Measurements from ENCODE around the gene TRAK2.

Gene TRAK2

DNA sequence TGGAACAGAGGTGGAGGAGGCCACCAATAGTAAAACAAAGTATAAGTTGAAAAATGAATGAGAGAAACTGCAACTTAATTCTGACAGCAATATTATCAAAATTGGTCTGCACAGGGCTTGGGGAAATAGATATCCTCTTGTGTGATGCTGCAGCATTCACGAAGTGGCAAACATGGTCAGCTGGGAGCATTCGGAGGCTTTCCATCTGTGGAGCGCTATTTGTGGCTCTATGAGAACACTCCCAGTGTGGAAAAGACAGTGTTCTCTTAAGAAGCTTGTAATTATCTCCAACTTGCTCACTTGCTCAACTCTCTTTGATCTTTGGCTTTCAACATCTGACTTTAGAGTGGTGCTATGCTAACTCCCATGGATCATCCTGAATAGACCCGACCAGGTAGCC is 91.0 kb downstream of the TRAK2 start:
- no peak overlapping the region for H3K4me3 ChIP-seq (ENCODE audit: low read depth, low read length)
- no peak for DNase-seq (ENCODE audit: low read depth)
- TF ChIP-seq, protein P1, sequence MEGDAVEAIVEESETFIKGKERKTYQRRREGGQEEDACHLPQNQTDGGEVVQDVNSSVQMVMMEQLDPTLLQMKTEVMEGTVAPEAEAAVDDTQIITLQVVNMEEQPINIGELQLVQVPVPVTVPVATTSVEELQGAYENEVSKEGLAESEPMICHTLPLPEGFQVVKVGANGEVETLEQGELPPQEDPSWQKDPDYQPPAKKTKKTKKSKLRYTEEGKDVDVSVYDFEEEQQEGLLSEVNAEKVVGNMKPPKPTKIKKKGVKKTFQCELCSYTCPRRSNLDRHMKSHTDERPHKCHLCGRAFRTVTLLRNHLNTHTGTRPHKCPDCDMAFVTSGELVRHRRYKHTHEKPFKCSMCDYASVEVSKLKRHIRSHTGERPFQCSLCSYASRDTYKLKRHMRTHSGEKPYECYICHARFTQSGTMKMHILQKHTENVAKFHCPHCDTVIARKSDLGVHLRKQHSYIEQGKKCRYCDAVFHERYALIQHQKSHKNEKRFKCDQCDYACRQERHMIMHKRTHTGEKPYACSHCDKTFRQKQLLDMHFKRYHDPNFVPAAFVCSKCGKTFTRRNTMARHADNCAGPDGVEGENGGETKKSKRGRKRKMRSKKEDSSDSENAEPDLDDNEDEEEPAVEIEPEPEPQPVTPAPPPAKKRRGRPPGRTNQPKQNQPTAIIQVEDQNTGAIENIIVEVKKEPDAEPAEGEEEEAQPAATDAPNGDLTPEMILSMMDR (IDR thresholded peaks at IDR 0.05; ENCODE audit: low read depth, low read length, missing control alignments): no peak

- no peak overlapping the region for H3K4me3 ChIP-seq (ENCODE audit: low read depth, low read length)
- TF ChIP-seq, protein P1 (IDR thresholded peaks at IDR 0.05; ENCODE audit: low read depth, low read length, missing control alignments): no peak
- no peak for DNase-seq (ENCODE audit: low read depth)
These were observed 92.6 kb downstream of the TRAK2 start for GRCh38 chr2:201358684-201359083.

DNA sequence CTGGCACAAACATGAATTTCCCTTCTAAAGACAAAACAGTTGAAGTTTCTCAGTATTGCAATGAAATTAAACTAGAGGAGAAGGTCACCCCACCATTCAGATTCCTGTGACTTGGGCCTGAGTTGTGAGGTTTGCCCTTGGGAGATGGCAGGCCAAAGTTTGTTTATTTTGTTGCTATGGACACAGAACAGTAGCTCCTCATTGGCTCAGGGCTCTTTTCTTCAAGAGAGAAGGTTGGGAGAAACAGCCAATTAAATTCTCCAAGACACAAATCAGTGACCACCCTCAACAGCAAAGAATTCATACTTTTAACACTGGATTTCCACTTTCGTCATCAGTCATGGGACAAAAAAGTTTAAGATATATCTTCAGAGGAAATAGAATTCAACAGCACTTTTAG is 94.0 kb downstream of the TRAK2 start, which contains the start of gene FLACC1:
Gene FLACC1 (minus strand): TSS at position 125 of the 400 bp plus-strand sequence. CDS start 5,941 bp downstream, outside the sequence.
- H3K4me3 ChIP-seq (ENCODE audit: low read depth, low read length): no peak within 1 kb of the TSS
- TF ChIP-seq, protein P1 (IDR thresholded peaks at IDR 0.05; ENCODE audit: low read depth, low read length, missing control alignments): no peak
- no peak for DNase-seq (ENCODE audit: low read depth)

DNA sequence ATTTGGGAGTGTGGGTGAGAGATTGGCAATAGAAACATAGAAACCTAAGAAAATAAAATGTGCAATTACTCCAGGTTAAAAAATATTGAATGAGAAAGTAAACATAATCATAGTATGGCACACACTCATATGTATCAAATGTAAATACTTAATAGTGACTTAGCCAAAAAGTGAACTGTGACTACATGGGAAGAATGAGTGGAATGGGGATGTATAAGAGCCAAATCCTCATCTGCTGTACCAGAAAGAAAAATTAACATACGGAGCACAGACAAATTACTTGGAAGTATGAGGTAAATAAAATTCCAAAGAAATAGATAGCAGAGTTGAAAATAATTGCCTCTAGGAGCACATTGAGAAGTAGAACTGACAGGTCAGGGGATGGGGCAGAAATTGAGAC is 98.1 kb downstream of the TRAK2 start:
- no peak overlapping the region for H3K4me3 ChIP-seq (ENCODE audit: low read depth, low read length)
- TF ChIP-seq, protein P1 (IDR thresholded peaks at IDR 0.05; ENCODE audit: low read depth, low read length, missing control alignments): no peak
- no peak for DNase-seq (ENCODE audit: low read depth)

DNA sequence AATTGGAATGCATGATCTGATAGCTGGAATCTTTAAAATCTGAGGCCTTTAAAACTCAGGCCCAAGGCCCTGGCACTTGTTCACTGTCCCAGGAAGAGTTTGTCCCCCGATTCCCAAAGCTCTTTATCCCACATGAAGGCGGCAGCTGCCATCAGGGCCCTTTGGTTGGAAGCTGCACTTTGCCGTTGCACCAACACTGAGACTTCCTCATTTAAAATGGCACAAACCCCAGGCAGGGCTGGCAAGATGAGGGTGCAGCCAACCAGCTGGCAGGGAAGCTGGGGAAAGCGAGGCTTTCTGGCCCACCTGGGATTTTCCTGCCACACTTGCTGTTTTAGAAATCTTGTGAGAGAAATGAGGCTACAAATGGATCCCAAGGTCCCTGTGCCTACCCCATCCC is 100.4 kb downstream of the TRAK2 start:
- TF ChIP-seq, protein P1 (IDR thresholded peaks at IDR 0.05; ENCODE audit: low read depth, low read length, missing control alignments): no peak
- no peak overlapping the region for H3K4me3 ChIP-seq (ENCODE audit: low read depth, low read length)

DNA sequence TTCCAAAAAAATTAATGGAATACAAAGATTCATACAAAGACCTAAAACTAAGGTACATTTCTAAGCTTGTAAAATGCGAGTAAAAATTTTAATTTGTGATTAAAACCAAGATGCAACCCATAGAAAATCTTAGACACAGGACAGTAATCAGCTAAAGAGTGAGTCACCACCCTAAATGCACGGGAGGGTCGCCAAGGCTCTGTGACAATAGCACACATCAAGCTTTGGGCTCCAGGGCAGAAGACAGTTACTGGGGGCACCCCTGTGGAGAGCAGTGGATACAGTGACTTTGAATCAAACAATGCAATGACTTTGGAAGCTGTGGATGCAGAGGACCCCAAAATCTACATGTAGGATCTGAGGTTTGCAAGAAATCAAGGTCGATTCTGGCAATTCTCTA is 101.7 kb downstream of the TRAK2 start:
- no peak overlapping the region for H3K4me3 ChIP-seq (ENCODE audit: low read depth, low read length)
- DNase-seq (ENCODE audit: low read depth): no peak
- TF ChIP-seq, protein P1 (IDR thresholded peaks at IDR 0.05; ENCODE audit: low read depth, low read length, missing control alignments): no peak

More for the DNA sequence above, 100.4 kb downstream of the TRAK2 start:
- DNase-seq (ENCODE audit: low read depth): no peak

DNA sequence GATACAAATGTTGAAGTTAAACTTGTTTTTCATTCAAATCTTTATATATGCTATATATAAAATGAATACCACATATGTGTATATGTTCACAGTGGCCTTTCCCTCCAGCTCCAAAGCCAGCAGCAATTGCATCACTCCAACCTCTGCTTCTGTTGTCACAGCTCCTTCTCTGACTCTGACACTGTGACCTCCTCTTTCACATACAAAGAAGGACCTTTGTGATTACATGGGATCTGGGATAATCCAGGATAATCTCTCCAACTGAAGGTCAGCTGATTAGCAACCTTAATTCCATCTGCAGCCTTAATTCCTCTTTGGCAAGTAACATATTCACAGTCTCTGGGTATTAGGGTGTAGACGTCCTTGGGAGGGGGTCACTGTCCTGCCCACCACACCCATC is 102.5 kb downstream of the TRAK2 start:
- no peak overlapping the region for H3K4me3 ChIP-seq (ENCODE audit: low read depth, low read length)
- DNase-seq (ENCODE audit: low read depth): no peak
- TF ChIP-seq, protein P1 (IDR thresholded peaks at IDR 0.05; ENCODE audit: low read depth, low read length, missing control alignments): no peak

Measured in GM12864 (cell line).